ENCODE results near the gene DYDC1. TPM values are rescaled to one million over a fixed set of nuclear protein-coding genes. Genes with fewer than 3 reads are reported as not detected.

DYDC1 gene
- total RNA-seq (2014; rRNA removed; shearing (Covaris generic)), result not detected in 2 replicates
- not detected in 2 replicates for polyA plus RNA-seq (2015; cell fraction: cytosol; rRNA removed)
- not detected in 2 replicates for polyA plus RNA-seq (2015; cell fraction: nucleus; rRNA removed)

DNA sequence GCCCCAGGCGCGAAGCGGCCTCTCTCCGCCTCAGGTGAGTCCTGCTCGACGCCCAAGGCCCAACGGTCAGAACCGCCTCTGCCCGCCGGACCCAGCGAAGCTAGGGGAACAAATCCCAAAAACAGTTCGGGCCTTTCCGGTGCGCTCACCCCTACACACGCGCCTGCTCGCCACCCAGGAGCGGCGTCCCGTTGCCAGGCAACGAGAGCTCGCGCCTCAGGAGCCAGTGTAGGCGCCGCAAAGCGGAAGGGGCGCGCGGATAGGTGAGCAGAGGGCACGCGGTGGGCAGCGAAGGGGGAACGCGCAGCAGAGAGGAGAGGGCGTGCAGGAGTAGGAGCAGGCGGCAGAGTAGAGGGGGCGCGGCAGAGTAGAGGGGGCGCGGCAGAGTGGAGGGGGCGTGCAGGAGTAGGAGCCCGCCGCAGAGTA, at the start of gene DYDC1, which contains the start of gene DYDC2:
DYDC1 (minus strand) TSS at position 193 of the 426 bp plus-strand sequence. CDS start 4,154 bp downstream, outside the sequence.
DYDC2 (plus strand) TSS at position 219 of the 426 bp plus-strand sequence. CDS start 5,663 bp downstream, outside the sequence.
- no peak for DNase-seq (ENCODE audit: low read depth)

DNA sequence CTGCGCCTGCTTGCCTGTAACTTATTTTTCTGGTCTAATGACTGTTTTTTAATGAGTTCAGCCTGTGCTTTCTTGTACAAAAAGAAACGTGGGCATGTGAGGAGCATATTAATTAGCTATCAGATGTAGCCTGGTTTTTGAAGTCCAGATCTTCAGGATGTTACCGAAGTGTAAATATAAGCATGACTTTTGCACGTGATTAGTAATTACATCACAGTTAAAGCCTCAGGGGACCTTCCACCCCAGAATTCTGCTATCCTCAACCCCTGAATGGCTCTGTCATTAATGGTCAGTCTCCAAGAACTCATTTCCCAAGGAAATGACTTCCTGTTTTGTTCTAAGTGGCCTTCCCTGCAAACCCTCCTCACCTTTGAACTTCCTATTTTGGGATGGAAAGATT, 49.6 kb upstream of the DYDC1 start:
- no peak for DNase-seq (ENCODE audit: low read depth)

DNA sequence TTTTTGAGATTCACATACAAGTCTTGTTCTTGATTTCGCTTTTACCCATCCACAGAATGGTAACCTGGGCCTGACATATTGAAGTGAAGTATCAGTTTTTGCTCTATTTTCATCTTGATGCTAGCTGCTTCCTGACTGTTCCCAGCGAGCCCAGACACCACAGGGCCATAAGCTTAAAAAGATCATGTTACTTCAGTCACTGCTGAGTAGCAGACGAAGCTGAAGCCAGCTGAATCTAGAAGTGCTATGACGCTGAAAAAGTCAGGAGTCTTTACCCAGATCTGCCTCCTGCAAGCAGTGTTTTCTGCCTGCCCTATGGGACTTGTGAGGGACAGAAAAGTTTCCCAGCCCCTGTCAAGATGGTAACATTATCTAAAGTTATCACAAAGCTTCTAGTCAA, 49.1 kb upstream of the DYDC1 start:
- DNase-seq (ENCODE audit: low read depth), result no peak

DNA sequence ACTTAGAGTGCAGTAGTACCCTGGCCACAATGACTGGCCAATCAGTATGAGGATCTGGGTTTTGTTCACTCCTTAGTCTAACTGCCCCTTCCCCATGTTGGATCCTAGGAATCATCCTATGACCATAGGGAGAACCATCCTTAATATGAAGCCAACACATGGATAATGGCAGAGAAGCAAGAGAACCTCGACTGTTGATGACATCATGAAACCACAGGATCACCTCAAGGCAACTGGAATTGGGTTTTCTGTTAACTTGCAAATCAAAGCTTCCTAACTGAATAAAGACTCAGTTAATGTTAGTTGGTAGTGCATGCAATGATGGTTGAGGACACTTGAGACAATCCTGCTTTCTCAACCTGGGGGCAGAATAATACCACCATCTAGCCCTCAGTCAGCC, 48.5 kb upstream of the DYDC1 start:
- no peak for DNase-seq (ENCODE audit: low read depth)

DNA sequence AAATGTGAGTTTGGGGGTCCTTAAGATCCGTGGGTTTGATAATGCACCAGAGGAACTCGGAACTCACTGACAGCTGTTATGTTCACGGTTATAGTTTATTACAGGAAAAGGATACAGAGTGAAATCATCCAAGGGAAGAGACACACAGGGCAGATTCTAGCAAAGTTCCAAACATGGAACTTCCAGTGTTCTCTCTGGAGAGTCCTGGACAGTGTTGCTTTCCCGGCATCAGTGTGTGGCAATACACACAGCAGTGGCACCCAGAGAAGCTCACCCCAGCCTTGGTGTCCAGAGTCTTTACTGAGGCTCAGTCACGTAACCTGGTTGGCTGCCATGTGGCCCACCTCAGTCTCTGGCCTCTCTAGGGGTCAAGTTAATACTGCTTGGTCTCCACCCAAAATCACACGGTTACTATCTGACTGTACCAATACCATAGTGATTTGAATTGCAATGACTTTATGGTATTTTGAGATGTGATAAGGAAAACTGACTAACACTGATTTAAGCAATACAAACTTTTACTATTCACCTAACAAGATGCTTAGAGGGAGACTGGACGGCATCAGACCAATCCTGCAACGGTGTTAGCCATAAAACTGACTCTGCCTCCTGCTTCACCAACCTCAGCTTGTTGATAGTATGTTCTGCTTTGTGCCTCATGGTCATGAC, 43.7 kb upstream of the DYDC1 start:
- no peak for DNase-seq (ENCODE audit: low read depth)

DNA sequence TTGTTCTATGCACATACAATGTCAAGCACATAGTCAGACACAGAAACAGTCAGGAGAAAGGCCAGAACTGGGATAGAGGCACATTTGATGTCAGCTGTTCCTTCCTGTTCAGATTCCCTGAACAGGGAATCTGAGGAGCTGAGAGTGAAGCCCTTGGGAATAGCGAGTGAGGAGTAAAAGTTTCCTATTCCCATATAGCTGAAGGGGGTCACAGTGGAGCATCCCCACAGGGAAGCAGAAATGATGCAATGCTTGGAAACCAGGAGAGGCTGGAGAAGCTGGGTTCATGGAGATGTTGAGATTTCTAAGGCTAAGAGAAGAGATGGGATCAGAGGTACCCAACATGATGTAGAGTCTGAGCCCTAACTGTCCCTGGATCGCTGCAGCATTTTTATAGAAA, 40.5 kb upstream of the DYDC1 start:
- no peak for DNase-seq (ENCODE audit: low read depth)

DNA sequence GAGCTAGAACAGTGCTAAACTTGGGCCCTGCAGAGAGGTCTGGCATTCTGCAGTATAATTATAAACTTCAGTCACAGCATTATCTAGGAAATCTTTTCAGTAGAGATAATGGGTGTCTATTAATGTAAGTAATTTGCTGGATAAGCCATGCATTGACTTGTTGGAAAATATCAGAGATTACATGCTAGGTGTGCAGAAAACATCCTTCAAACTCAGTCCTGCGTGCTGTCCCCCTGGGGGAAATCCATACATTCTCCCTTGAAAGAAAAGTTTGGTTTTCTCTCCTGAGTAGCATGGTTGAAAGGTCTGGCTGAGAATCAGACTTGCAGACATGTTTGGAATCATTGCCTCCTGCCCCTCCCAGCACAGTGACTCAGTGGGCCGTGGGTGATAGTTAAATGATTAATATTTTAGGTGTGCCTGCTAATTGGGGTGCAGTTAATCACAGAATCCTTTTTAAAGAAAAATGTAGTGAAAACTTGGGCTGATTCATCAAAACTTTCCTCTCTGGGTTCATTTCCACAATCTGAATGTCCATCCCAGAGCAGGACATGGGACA, 37.9 kb upstream of the DYDC1 start:
- no peak for DNase-seq (ENCODE audit: low read depth)

DNA sequence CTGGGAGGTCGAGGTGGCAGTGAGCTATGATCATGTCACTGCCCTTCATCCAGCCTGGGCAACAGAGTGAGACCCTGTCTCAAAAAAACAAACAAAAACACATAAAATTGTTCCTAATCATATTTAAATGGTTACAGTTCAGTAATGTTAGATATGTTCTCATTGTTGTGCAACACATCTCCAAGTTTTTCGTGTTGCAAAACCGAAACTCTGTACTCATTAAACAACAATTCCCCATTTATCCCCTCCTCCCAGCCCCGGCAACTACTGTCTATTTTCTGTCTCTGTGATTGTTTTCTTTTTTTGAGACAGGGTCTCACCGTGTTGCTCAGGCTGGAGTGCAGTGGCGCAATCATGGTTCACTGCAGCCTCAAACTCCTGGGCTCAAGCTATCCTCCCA, 35.7 kb upstream of the DYDC1 start:
- no peak for DNase-seq (ENCODE audit: low read depth)

DNA sequence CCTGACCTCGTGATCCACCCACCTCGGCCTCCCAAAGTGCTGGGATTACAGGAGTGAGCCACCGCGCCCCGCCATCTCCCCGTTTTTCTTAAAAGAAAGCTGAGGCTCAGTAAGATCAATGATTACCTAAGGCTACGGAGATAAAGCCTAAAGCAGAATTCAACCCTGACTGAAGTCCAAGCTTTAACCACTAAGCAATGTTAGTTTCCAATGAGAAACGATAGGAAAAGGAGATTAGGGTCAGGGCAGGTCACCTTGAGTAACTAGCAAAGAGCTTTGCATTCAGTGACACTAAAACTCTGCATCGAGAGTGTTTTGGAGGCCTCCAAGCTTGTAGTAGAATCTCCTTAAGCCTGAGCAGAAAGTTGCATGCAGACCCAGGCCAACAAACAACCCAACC, 34.2 kb upstream of the DYDC1 start:
- DNase-seq (ENCODE audit: low read depth), result no peak

DNA sequence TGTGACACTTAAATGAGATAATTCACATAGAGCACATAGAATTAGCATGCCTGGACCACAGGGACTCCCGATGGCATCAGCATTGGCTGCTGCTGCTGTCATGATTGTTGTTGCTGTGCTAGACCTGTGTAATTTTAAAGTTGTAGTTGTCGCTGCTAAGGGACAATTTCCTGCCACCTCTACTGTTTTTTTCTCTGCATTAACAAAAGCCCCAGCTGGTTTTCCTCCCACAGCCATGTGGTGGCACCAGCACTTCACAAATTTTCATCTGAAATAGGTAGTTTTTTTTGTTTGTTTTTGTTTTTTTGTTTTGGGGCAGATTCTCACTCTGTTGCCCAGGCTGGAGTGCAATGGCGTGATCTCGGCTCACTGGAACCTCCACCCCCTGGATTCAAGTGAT, 26.4 kb upstream of the DYDC1 start:
- DNase-seq (ENCODE audit: low read depth), result peak; percentile 35

DNA sequence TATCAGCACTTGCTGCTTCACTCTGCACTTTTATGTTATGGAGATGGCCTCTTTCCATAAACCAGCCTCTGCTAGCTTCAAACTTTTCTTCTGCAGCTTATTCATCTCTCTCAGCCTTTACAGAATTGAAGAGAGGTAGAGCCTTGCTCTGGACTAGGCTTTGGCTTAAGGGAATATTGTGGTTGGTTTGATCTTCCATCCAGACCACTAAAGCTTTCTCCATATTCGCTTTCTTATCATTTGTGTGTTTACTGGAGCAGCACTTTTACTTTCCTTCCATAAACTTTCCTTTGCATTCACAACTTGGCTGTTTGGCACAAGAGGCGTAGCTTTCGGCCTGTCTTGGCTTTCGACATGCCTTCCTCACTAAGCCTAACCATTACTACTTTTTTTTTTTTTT, 23.6 kb upstream of the DYDC1 start:
- DNase-seq (ENCODE audit: low read depth), result no peak

DNA sequence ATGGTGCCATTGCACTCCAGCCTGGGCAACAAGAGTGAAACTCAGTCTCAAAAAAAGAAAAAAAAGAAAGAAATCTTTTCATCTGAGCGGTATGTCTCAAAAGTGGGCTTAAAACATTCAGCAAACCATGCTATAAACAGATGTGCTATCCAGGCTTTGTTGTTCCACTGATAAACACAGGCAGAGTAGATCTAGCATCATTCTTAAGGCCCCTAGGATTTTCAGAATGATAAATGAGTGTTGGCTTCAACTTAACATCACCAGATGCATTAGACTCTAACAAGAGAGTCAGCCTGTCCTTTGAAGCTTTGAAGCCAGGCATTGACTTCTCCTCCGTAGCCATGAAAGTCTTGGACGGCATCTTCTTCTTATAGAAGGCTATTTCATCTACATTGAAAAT, 23.1 kb upstream of the DYDC1 start:
- DNase-seq (ENCODE audit: low read depth), result no peak

DNA sequence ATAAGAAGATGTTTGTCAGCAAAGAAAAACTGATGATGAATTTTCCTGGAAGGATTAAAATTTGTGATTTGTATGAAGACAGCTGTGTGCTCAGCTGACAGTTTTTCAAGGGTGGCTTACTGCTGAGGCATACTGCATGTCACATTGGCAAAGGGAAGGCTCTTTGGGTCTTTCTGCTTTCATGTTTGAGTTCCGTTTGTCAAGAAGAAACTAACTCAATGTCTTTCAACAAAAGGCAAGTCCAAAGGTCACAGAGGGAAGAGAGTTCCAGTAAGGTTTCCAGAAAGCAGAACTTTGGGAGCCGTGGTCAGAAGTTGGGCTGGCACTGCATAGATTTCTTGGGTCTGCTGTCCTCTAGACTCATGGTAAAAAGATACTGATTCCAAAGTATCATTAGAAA, 16.9 kb upstream of the DYDC1 start:
- DNase-seq (ENCODE audit: low read depth), result no peak

DNA sequence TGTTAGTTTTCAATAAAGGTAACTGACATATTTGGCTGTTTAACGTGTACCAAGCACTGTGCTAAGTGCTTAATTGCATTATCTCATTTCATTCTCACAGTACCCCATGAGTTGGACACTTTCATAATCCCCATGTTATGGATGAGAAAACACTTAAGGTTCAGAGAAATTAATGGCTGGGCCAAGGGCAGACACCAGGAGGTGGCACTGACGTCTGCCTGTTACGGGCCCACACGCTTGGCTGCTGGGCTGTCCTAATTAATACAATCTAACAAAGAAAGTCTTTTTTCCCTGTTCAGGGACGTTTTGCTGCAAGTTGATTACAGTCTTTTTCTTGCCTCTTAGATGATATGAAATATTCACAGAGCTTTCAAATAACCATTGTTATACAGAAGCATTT, 16.1 kb upstream of the DYDC1 start:
- no peak for DNase-seq (ENCODE audit: low read depth)

DNA sequence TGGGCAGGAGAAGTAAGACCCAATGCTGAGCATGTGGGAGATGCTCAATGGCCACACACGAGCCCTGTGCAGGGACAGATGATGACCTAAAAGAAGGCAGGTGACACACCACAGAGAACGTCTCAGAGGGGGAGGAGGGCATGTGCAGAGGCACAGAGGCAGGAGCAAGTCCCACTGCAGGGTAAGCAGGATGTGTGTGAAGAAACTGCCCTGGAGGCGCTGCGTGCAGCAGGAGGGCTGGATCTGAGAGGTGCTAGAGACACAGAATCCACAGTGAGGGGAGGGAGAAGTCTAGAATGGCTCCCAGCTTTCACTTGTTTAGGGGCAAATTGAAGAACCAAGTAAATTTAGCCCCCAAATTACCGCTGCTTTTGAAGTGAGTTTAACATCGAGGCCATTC, 14.9 kb upstream of the DYDC1 start:
- DNase-seq (ENCODE audit: low read depth), result no peak

DNA sequence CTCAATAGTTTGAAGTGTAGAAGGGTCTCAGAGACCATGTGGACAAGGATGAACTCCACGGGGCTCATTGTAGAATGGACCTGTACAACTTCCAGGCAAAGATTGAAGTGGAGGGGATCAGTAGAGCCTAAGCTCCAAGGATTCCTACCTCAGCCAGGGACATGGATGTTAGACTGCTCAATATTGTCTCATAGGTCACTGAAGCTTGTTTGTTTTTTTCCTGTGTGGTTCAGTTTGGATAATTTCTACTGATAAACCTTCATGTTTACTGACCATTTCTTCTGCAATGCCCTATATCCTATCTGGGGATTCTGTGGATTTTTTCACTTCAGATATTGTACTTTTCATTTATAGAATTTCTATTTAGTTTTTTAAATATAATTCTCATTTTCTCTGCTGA, 9.0 kb upstream of the DYDC1 start:
- no peak for DNase-seq (ENCODE audit: low read depth)

DNA sequence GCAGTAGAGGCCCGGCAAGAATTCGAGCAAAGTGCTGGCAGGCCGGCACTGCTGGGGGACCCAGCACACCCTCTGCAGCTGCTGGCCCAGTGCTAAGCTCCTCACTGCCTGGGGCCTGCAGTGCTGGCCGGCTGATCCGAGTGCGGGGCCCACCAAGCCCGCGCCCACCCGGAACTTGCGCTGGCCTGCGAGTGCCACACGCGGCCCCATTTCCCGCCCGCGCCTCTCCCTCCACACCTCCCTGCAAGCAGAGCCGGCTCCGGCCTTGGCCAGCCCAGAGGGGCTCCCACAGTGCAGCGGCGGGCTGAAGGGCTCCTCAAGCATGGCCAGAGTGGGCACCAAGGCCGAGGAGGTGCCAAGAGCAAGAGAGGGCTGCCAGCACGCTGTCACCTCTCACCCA, 3.1 kb upstream of the DYDC1 start:
- no peak for DNase-seq (ENCODE audit: low read depth)

DNA sequence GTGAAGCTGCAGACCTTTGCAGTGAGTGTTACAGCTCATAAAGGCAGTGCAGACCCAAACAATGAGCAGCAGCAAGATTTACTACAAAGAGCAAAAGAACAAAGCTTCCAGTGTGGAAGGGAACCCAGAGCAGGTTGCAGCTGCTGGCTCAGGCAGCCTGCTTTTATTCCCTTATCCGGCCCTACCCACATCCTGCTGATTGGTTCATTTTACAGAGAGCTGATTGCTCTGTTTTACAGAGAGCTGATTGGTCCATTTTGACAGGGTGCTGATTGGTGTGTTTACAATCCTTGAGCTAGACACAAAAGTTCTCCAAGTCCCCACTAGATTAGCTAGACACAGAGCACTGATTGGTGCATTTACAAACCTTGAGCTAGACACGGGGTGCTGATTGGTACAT, 2.4 kb upstream of the DYDC1 start:
- peak; percentile 18 for DNase-seq (ENCODE audit: low read depth)

DNA sequence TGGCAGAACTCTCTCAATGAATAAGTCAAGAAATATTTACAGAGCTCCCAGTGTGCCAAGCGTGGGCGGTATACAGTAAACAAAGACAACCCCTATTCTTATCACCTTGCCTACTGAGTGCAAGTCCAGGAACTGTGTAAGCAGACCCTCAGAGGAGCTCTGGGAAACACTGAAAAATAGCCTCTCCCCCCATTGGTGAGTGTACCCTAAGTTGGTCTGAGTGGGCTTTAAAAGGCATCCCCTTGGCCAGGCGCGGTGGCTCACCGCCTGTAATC, 1.2 kb upstream of the DYDC1 start:
- no peak for DNase-seq (ENCODE audit: low read depth)

DNA sequence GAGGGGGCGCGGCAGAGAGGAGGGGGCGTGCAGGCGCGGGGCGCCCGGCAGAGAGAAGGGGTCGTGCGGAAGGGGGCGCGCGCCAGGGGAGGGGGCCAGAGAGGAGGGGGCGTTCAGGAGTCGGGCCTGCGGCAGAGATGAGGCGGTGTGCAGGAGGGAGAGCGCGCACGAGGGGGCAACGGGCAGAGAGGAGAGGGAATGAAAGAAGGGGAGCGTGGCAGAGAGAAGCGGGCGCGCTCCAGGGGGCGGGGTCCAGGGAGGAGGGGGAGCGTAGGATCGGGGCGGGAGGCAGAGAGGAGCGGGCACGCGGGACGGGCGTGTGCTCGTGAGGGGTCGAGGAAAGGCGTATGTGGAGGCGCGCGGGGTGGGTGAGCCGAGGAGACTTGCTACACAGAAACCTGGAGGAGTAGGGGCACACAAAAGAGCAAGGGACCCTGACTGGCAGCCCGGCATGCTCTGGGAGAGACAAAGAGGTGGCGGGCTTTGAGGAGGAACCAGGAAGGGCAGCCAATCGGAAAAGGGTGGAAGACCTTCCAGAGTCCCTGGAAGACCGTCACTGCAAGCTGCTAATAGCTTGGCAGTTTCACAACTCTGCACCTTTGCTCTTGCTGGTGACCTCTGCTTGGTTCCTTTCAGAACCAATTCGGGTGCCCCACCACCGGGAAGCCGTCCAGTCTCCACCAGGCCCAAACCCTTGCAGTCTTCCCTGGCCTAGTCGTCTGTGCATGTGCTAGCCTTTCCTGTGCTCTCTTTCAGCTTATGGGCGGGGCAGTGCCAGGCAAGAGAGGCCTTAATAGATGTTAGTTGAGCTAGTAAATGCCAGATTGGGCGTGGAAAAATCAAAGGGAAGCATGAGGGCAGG, 665 bp upstream of the DYDC1 start:
- no peak for DNase-seq (ENCODE audit: low read depth)

DNA sequence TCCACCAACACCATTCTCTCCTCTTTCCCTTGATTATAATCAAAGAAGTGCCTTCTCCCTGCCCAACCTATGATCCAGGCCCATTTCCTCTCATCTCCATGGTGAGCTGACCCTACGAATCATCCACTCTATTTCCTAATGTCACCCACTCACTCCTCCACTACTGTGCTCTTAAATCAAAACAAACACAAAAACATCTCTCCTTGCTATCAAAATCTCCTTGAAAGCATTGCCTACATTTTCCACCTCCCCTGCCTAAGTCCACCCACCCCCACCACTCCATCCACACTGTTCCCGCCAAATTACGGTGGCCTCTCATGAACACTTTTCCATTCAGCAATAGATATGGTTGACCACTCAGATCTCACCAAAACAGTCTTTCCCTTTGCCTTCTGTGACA, 5.3 kb downstream of the DYDC1 start:
- no peak for DNase-seq (ENCODE audit: low read depth)

DNA sequence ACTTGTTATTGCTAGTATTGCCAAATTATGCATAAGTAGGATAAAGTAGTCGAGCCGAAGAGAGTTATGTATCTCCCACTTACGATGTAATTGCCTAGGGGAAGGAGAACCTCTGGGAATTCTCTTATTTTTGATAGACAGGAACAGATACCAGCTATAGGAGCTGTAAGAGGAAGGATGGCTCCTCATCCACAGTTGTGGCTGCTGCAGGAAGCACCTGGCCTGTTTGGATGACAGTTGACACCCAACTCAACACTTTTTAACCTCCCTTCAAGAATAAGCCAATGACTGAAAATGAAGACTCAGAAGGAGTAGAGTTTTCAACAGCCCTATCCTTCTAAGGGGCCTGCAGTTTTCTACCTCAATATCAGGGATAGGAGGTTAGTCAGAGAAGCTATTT, 6.3 kb downstream of the DYDC1 start:
- DNase-seq (ENCODE audit: low read depth), result no peak

DNA sequence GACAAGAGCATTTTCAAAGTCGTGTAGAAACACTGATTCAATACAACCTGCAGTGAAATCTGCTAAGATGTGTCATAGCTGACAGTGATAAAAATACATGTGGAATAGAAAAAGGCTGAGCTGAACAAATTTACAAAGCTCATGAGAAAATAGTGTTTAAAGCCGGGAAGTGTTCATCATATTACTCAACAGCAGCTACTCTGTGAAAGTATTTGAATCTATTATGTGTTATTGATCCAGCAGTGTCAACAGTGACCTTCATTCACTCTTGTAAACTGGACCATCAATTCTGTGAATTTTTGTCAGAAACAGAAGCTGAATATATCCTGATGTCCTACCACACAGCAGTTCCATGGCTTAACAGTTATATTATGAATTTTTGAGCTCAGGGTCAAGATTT, 11.6 kb downstream of the DYDC1 start:
- no peak for DNase-seq (ENCODE audit: low read depth)
